HG03342 (cell line): Measurements from ENCODE around the gene POLRMT.
"Not testable (repeated sequence)": the region's sequence is repeated elsewhere in the genome, so short reads cannot be mapped to it uniquely, and the experiment has no call there.

ENCODE experiments used
- ATAC-seq: cut with Tn5 transposase; IDR thresholded peaks from one replicate; pipeline ENCODE4 v1.9.1; 2021; ENCODE audit warnings: mild to moderate bottlenecking, moderate library complexity; ENCODE audit not compliant: unreplicated experiment

Gene POLRMT

DNA sequence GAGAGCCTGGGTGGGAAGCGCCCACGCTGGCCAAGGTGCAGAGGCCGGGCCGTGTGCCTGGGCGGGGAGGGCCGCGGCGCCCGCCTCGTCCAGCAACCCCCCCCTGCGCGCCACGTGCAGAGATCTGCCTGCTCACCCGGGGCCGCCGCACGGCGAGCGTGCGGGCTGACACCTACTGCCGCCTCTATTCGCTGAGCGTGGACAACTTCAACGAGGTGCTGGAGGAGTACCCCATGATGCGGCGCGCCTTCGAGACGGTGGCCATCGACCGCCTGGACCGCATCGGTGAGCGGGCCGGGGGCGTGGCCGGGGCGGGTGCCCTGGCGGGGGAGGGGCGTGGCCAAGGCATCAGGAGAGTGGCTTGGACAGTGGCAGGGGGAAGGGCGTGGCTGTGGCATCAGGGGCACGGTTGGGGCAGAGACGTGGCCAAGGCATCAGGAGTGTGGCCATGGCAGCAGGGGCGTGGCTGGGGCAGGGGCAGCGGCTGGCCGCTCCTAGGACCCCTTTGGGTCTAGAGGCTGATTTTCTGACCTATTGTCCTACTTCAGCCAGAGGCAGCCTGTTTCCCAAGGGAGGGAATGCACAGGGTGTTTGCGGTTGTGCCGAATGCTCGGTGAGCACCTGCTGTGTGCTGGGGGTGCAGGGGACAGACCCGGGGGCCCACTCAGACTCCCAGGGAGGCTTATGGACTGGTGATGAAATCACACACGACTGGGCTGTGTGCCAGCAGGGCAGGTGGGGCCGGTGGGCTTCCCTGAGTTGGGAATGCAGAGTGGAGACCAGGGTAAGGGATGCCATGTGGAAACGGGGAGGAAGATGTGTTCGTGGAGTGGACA lies 19.4 kb downstream of the POLRMT start:
- no peak for ATAC-seq

DNA sequence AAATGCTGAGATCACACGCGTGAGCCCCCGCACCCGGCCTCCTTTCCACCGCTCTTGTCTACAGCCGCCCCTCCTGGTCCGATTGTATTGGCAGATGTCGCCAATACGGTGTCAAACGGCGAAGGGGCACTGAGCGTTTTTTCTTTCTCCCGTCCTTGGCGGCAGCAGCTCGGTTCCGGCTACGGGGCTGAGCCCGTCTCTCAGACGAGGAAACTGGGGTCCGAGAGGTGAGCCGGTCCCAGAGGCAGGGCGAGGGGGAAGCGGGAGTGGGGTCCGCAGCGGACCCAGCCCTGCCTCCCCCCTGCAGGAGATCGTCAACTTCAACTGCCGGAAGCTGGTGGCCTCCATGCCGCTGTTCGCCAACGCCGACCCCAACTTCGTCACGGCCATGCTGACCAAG lies 20.4 kb downstream of the POLRMT start:
- no peak for ATAC-seq

DNA sequence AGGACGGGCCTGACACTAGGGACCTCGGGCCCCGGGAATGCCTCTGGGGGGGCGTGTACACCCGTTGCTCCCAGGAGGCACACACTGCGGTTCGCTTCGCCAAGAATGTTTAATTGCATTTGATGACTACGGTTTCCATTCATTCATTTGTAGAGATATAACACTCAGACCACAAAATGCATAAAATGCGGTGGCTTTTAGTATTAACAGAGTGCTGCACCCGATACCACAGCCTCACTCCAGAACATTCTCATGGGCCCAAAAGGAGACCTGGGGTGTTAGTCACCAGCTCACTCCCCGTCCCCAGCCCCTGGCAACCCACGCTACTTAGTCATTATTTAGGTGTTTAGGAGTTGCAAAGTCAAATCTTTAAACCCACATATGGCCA lies 21.9 kb downstream of the POLRMT start:
- ATAC-seq = no peak

DNA sequence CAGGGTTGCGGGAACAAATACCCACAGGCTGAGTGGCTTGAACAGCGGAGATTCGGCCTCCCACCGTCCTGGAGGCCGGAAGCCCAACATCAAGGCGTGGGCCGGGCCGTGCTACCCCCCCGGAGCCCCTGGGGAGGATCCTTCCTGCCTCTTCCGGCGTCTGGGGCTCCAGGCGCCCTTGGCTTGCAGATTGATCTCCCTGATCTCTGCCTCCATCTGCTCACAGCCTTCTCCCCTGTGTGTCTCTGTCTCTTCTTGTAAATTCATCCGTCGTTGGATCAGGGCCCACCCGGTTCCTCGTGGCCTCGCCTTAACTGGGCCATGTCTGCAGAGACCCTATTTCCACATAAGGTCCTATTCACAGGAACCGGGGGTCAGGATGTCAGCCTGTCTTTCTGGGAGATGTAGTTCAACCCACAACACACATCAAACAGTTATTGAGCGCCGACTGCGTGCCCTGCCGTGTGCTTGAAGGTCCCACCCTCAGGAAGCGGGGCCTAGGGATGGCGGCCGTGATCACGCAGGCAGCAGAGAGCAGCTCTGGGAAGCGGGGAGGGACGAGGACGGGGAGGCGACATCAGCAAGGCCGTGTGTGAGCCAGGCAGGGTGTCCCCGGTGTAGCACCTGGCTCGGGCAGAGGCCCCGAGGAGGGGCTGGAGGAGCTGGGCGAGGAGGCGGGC lies 22.4 kb downstream of the POLRMT start:
- ATAC-seq = no peak

DNA sequence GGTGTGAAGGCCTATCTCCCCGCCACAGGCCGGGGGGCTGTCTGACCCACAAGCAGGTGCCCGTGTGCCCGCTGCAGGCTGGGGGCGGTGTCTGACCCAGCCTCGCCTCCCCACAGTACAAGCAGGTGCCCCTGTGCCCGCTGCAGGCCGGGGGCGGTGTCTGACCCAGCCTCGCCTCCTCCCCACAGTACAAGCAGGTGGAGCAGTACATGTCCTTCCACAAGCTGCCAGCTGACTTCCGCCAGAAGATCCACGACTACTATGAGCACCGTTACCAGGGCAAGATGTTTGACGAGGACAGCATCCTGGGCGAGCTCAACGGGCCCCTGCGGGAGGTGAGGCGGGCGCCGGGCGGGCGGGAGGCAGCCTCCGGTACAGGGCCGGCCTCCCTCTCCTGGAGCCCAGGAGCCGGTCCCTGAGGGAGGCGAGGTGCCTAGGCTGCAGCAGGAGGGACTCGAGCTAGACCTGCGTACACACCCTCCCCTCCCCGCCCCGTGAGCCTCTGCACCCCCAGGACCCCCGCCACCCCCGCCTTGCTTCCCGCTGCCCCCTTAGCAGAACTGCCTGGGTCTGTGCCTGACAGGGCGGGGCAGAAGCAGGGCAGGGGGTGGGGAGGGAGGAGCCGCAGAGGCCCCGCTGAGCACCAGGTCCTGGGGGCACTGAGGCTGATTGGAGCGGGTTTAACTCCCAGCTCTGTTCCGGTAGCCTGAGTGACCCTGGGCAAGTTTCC lies 23.1 kb downstream of the POLRMT start:
- no peak for ATAC-seq

DNA sequence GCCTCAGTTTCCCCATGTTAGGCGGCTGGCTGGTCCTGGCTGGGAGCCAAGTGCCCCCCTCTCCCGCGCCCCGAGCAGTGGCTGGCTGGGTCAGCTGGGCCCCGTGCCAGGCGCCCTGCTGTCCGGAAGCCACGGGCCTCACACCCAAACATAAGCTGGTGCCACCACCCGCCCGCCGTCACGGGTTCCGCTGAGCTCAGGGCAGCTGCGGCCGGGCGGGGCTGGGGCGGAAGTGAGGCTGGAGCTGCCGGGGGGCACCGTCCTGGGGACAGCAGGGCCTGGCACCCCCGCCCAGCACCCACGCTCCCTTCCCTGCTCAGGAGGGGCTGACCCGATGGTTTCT lies 24.4 kb downstream of the POLRMT start:
- no peak for ATAC-seq

DNA sequence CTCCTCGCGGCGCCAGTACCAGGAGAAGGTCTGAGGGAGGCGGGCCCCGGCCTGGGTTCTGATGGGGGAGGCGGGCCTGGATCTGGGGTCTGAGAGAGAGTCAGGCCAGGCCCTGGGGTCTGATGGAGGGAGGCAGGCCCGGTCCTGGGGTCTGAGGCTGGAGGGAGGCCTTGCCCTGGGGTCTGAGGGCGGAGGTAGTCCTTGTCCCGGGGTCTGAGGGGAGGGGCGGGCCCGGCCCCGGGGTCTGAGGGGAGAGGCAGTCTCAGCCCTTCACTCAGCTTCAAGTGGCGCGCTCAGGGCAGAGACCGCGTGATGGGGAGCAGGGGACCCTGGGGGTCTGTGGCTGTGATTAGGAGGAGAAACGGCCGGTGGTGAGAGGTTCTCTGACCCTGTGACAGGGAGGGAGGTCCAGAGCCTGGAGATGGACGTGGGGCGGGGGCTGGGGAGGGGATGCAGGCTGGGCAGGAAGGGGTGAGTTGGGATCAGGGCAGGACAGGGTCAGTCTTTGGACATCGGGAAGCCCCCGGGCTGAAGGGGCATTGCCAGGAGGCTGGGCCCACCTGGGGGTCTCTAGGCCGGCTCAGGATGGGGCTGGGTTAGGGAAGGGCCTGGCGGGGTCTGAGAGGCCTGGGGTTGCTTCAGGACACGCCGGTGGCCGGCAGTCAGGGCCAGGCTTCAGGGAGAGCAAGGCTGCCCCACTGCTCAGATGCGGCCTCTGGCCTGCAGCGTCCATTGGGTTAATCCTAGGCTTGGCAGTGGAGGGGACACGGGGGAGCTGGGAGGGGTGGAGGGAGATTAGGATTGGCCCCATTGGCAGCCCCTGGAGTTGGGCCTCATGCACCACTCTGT lies 25.0 kb downstream of the POLRMT start:
- ATAC-seq = no peak

DNA sequence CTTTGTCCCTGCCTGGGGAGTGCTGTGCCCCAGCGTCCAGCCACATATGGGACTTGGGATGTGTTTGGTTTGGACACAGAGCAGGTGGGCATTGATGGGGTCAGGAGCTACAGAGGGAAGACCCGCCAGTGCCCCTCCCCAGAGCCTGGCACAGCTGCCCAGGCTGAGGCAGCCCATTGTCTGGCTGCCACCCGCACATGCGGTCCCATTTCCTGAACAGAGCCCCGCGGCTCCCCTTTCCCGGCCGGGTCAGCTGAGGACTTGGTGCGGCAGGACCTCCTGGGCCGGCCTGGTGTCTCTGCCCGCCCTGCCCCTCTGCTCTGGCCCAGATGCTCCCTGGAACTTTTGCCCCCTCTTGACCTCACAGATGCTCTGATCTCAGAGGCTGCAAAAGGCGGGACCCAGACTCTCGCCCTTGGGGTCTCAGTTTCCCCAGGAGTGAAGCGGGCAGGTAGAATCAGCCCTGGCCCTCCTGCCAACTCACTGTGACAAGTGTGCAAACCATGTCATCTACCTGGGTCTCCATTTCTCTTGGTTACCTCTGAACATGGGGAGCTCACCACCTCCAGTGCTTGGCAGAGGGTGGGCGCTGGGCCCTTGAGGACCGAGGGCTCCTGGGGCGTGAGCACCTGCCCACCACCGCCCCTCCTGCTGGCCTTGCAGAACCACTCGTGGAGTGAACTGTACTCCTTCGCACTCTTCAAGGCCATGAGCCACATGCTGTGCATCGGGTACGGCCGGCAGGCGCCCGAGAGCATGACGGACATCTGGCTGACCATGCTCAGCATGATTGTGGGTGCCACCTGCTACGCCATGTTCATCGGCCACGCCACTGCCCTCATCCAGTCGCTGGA lies 25.8 kb downstream of the POLRMT start:
- no peak for ATAC-seq

DNA sequence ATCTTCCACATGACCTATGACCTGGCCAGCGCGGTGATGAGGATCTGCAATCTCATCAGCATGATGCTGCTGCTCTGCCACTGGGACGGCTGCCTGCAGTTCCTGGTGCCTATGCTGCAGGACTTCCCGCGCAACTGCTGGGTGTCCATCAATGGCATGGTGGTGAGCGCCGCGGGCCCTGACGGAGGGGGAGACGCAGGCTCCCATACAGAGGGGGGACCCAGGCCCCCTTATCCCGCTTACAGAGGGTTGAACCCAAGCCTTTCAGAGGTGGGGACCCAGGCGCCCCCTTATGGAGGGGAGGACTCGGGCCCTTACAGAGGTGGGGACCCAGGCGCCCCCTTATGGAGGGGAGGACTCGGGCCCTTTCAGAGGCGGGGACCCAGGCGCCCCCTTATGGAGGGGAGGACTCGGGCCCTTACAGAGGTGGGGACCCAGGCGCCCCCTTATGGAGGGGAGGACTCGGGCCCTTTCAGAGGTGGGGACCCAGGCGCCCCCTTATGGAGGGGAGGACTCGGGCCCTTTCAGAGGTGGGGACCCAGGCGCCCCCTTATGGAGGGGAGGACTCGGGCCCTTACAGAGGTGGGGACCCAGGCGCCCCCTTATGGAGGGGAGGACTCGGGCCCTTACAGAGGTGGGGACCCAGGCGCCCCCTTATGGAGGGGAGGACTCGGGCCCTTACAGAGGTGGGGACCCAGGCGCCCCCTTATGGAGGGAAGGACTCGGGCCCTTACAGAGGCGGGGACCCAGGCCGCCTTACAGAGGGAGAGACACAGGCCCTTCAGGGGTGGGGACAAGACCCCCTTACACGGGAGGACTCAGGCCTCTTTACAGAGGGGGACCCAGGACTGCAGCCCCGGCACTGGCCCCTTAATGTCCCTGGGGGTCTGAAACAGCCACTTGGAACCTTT lies 28.0 kb downstream of the POLRMT start:
- ATAC-seq = not testable (repeated sequence)

DNA sequence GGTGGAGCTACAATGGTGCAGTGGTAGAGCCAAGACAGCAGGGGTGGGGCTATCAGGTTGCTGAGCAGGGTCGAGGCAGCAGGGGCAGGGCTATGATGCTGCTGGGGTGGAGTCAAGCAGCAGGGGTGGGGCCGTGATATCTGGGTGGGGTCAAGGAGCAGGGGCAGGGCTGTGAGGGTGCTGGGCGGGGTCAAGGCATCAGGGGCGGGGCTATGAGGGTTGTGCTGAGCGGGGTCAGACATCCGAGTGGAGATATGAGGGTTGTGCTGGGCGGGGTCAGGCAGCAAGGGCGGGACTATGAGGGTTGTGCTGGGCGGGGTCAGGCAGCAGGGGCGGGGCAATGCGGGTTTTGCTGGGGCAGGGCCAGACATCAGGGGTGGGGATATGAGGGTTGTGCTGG lies 29.0 kb downstream of the POLRMT start:
- ATAC-seq = no peak

DNA sequence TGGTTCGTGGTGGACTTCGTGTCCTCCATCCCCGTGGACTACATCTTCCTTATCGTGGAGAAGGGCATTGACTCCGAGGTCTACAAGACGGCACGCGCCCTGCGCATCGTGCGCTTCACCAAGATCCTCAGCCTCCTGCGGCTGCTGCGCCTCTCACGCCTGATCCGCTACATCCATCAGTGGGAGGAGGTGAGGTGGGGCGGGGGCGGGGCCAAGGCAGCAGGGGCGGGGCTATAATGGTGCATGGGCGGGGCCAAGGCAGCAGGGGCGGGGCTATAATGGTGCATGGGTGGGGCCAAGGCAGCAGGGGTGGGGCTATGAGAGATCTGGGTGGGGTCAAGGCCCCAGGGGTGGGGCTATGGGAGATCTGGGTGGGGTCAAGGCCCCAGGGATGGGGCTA lies 29.6 kb downstream of the POLRMT start:
- not testable (repeated sequence) for ATAC-seq

DNA sequence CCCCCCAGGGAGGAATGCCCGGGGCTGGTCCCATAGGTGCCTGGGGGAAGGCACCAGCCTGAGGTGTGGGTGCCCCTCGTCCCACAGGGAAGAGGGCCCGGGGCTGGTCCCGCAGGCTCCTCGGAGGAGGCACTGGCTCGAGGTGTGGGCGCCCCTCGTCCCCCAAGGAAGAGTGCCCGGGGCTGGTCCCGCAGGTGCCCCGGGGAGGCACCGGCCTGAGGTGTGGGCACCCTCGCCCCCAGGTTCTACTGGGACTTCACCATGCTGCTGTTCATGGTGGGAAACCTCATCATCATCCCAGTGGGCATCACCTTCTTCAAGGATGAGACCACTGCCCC lies 30.1 kb downstream of the POLRMT start:
- ATAC-seq = not testable (repeated sequence)

DNA sequence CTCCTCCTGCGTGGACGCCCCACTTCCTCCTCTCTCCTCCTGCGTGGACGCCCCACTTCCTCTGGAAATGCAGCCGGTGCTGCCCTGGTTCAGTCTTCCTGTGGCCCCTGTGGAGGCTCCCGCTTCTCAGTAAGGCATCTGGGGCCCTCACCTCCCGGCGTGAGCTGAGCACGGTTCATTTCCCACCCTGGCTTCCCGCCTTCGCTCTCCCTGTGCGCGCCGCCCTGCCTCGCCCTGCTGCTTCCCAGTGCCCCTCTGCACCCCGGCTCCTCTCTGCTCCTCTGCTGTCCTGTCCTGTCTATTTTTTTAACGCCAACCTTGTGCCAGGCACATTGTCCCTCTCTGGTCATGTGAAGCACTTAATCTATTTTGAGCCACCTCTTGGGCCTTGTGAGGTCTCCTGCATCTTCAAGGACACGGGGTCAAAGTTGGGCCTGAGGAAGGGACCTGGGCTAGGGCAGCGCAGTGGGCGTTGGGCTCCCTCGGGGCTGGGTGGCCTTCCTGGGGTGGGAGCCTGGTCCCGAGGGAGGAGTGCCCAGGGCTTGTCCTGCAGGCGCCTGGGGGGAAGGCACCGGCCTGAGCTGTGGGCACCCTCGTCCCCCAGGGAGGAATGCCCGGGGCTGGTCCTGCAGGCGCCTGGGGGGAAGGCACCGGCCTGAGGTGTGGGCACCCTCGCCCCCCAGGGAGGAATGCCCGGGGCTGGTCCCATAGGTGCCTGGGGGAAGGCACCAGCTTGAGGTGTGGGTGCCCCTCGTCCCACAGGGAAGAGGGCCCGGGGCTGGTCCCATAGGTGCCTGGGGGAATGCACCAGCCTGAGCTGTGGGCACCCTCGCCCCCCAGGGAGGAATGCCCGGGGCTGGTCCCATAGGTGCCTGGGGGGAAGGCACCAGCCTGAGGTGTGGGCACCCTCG lies 30.7 kb downstream of the POLRMT start:
- no peak for ATAC-seq

DNA sequence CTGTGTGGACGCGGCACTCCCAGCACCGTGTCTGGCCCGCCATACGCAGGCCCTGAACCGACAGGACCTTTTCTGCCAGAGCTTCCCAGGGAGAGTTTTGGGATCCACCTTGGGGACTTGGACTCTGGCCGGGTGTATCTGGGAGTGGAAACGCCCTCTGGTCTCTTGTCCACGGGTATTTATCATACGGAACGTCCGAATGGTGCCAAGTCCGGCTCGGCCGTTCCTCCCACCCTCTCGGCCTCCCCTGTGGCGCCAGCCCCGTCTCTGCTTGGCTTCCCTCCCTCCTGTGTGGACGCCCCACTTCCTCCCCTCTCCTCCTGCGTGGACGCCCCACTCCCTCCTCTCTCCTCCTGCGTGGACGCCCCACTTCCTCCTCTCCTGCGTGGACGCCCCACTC lies 31.5 kb downstream of the POLRMT start:
- ATAC-seq = no peak

DNA sequence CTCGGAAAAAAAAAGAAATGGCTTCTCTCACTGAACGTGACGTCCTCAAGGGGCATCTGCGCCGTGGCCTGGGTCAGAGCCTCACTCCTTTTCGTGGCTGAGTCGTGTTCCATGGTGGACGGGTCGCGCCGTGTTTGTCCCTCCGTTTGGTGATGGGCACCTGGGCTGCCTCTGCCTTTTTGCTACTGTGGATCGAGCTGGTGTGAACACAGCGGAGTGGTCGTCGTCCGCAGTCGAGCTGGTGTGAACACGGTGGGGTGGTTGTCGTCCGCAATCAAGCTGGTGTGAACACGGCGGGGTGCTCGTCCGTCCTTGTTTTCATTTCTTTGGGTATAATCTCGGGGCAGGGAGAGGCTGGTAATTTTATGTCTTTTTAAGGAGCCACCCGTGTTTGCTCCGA lies 32.0 kb downstream of the POLRMT start:
- ATAC-seq = no peak

DNA sequence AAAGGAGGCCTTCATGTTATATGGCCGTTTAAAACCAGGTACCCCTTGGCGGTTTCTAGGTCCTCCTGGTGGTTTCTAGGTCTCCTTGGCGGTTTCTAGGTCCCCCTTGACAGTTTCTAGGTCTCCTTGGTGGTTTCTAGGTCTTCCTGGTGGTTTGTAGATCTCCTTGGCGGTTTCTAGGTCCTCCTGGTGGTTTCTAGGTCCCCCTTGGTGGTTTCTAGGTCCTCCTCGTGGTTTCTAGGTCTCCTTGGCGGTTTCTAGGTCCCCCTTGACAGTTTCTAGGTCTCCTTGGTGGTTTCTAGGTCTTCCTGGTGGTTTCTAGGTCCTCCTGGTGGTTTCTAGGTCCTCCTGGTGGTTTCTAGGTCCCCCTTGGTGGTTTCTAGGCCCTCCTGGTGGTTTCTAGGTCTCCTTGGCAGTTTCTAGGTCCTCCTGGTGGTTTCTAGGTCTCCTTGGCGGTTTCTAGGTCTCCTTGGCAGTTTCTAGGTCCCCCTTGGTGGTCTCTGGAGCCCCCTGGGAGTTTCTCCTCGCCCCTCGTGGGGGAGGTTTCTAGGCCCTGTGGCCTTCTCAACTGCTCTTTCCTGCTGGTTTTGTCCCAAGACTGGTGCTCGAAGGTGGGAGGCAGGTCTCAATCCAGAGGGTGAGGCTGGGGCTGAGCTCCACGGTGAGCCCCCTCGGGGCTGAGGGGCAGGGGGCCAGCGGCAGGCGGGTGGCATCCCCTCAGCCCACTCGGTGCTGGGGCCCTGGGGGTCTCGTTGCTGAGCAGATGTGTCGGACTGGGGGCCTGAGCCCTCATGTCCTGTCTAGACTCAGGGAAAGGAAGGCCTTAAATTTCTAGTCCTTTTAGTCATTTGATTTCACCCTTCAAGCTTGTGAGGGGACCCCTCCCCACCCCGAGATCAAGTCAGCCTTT lies 35.7 kb downstream of the POLRMT start:
- ATAC-seq = no peak

DNA sequence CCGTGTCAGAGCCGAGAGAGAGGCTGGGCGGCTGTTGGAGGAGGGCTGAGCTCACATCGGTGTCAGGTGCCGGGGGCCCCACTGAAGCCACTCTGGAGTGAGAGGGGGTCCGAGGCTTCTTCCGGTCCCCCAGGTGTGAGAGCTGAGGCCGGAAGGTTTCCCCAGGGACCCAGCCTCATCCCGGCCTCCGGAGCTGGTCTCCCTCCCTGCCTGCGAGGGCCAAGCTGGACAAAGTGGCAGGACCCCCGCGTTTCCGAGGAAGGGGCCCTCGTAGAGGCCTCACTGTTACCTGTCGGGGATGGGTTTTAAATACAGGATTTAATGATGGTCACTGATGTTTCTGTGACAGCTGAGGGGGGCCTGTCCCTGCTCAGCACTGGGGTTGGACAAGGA lies 37.1 kb downstream of the POLRMT start:
- no peak for ATAC-seq
